WTC11 (cell line): ENCODE data around the gene SLC13A4.

Experiments
- CTCF ChIP-seq: fragments of 200-600 bp; IDR thresholded peaks from 2 replicates; pipeline ENCODE4 v1.8.0; 2022; ENCODE audit warnings: antibody characterized with exemption
- ESRRA ChIP-seq: sonication (generic); formaldehyde crosslinking; IDR thresholded peaks from 2 replicates; pipeline ENCODE4 v1.8.1; 2022; ENCODE audit warnings: mild to moderate bottlenecking, missing genetic modification reagents, borderline replicate concordance
- FOXP4 ChIP-seq: sonication (generic); formaldehyde crosslinking; IDR thresholded peaks from 2 replicates; pipeline ENCODE4 v1.8.0; 2022; ENCODE audit warnings: mild to moderate bottlenecking, missing genetic modification reagents
- JAZF1 ChIP-seq: fragments of 250-450 bp; sonication (Bioruptor Pico); IDR thresholded peaks from 2 replicates; pipeline ENCODE4 v1.9.0; 2021; ENCODE audit warnings: moderate library complexity, mild to moderate bottlenecking, inconsistent platforms
- JUN ChIP-seq: sonication (generic); formaldehyde crosslinking; IDR thresholded peaks from 2 replicates; pipeline ENCODE4 v1.8.0; 2023; ENCODE audit warnings: mild to moderate bottlenecking, missing genetic modification reagents
- MLX ChIP-seq: sonication (generic); formaldehyde crosslinking; IDR thresholded peaks from 2 replicates; pipeline ENCODE4 v1.8.1; 2023; ENCODE audit warnings: mild to moderate bottlenecking, missing genetic modification reagents, moderate library complexity
- RELA ChIP-seq: sonication (generic); formaldehyde crosslinking; IDR thresholded peaks from 2 replicates; pipeline ENCODE4 v1.8.1; 2022; ENCODE audit warnings: missing genetic modification reagents, mild to moderate bottlenecking, borderline replicate concordance
- ZNF512 ChIP-seq: sonication (generic); formaldehyde crosslinking; IDR thresholded peaks from 2 replicates; pipeline ENCODE4 v1.8.1; 2022; ENCODE audit warnings: missing genetic modification reagents, borderline replicate concordance
- TF ChIP-seq, protein P1 (sequence below): sonication (generic); formaldehyde crosslinking; IDR thresholded peaks from 2 replicates; pipeline ENCODE4 v1.8.0; 2022; ENCODE audit warnings: mild to moderate bottlenecking, missing genetic modification reagents
- TF ChIP-seq, protein P2 (sequence below): sonication (generic); formaldehyde crosslinking; IDR thresholded peaks from 2 replicates; pipeline ENCODE4 v1.8.0; 2022; ENCODE audit warnings: mild to moderate bottlenecking, missing genetic modification reagents

GRCh38 chr7:135704074-135704473 lies 23.9 kb downstream of the SLC13A4 start:
- TF ChIP-seq MLX (CRISPR knock-in tag): no peak
- peak; percentile 75 for TF ChIP-seq CTCF
- TF ChIP-seq ZNF512 (CRISPR knock-in tag): no peak
- TF ChIP-seq, protein P1, sequence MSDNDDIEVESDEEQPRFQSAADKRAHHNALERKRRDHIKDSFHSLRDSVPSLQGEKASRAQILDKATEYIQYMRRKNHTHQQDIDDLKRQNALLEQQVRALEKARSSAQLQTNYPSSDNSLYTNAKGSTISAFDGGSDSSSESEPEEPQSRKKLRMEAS (CRISPR knock-in tag): no peak
- TF ChIP-seq JUN (CRISPR knock-in tag): no peak
- TF ChIP-seq, protein P2, sequence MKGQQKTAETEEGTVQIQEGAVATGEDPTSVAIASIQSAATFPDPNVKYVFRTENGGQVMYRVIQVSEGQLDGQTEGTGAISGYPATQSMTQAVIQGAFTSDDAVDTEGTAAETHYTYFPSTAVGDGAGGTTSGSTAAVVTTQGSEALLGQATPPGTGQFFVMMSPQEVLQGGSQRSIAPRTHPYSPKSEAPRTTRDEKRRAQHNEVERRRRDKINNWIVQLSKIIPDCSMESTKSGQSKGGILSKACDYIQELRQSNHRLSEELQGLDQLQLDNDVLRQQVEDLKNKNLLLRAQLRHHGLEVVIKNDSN: no peak
- TF ChIP-seq RELA (CRISPR knock-in tag): no peak
- TF ChIP-seq JAZF1: no peak
- no peak for TF ChIP-seq ESRRA (CRISPR knock-in tag)
- TF ChIP-seq FOXP4 (CRISPR knock-in tag): no peak
